ENCODE measurements around the gene DGKQ. TPM values are rescaled to one million over a fixed set of nuclear protein-coding genes. Genes with fewer than 3 reads are reported as not detected.

DGKQ gene
- total RNA-seq, 2 donors from 2014 or later: 18.6 to 24.0 TPM

GRCh38 chr4:1019729-1020470, 46.5 kb upstream of the DGKQ start:
- no peak for TF ChIP-seq CTCF (IDR thresholded peaks at IDR 0.05)
- no peaks in the 10 kb centered on the region for H3K9me3 ChIP-seq
- ATAC-seq (ENCODE audit: insufficient number of reproducible peaks, low FRiP score, low read depth) (no peak), DNase-seq (ENCODE audit: low spot score) (no peak)
- no peak overlapping the region for H3K27ac ChIP-seq
- no peaks in the 10 kb centered on the region for H3K27me3 ChIP-seq (replicated peaks; ENCODE audit: insufficient read depth)
- peaks cover 11% of the 10 kb centered on the region for H3K36me3 ChIP-seq
- no peak overlapping the region for H3K4me3 ChIP-seq
- H3K4me1 ChIP-seq (ENCODE audit: control insufficient read depth in 1 of 2, low read depth in 2 of 2): peaks cover 0 to 4% of the 10 kb centered on the region in 2 donors

- no peak for TF ChIP-seq CTCF (IDR thresholded peaks at IDR 0.05)
- H3K4me1 ChIP-seq (ENCODE audit: control insufficient read depth in 1 of 2, low read depth in 2 of 2): peaks cover 0 to 4% of the 10 kb centered on the region in 2 donors
Observed at GRCh38 chr4:1019320-1019719, 46.0 kb upstream of the DGKQ start.

GRCh38 chr4:1018147-1019020, 45.0 kb upstream of the DGKQ start:
- Histone ChIP-seq H3K27me3 (replicated peaks; ENCODE audit: insufficient read depth) (no peaks in the 10 kb centered on the region), H3K27ac (no peak overlapping the region)
- ATAC-seq (ENCODE audit: insufficient number of reproducible peaks, low FRiP score, low read depth): no peak

More at GRCh38 chr4:1019320-1019719, 46.0 kb upstream of the DGKQ start:
- Histone ChIP-seq H3K27ac (no peak overlapping the region), H3K27me3 (replicated peaks; ENCODE audit: insufficient read depth) (no peaks in the 10 kb centered on the region), H3K9me3 (no peaks in the 10 kb centered on the region), H3K36me3 (peaks cover 6% of the 10 kb centered on the region), H3K4me3 (no peak overlapping the region)
- DNase-seq (ENCODE audit: low spot score) (no peak), ATAC-seq (ENCODE audit: insufficient number of reproducible peaks, low FRiP score, low read depth) (no peak)

GRCh38 chr4:1017706-1018105, 44.3 kb upstream of the DGKQ start:
- DNase-seq (ENCODE audit: low spot score) (no peak), ATAC-seq (ENCODE audit: insufficient number of reproducible peaks, low FRiP score, low read depth) (no peak)
- no peak overlapping the region for H3K27ac ChIP-seq
- peaks cover under 1 to 16% of the 10 kb centered on the region in 2 donors for H3K4me1 ChIP-seq (ENCODE audit: control insufficient read depth in 1 of 2, low read depth in 2 of 2)
- TF ChIP-seq CTCF (IDR thresholded peaks at IDR 0.05): no peak
- no peaks in the 10 kb centered on the region for H3K27me3 ChIP-seq (replicated peaks; ENCODE audit: insufficient read depth)
- peaks cover 6% of the 10 kb centered on the region for H3K36me3 ChIP-seq
- no peaks in the 10 kb centered on the region for H3K9me3 ChIP-seq
- no peak overlapping the region for H3K4me3 ChIP-seq

More at GRCh38 chr4:1018147-1019020, 45.0 kb upstream of the DGKQ start:
- DNase-seq (ENCODE audit: low spot score): no peak
- no peaks in the 10 kb centered on the region for H3K9me3 ChIP-seq
- no peak for TF ChIP-seq CTCF (IDR thresholded peaks at IDR 0.05)
- peaks cover 6% of the 10 kb centered on the region for H3K36me3 ChIP-seq
- H3K4me3 ChIP-seq: no peak overlapping the region
- H3K4me1 ChIP-seq (ENCODE audit: control insufficient read depth in 1 of 2, low read depth in 2 of 2): peaks cover 0 to 9% of the 10 kb centered on the region in 2 donors

- H3K27me3 ChIP-seq (replicated peaks; ENCODE audit: insufficient read depth): no peaks in the 10 kb centered on the region
- H3K9me3 ChIP-seq: no peaks in the 10 kb centered on the region
- H3K4me3 ChIP-seq: no peak overlapping the region
- peaks cover 2% of the 10 kb centered on the region for H3K36me3 ChIP-seq
- ATAC-seq (ENCODE audit: insufficient number of reproducible peaks, low FRiP score, low read depth) (no peak), DNase-seq (ENCODE audit: low spot score) (no peak)
- H3K27ac ChIP-seq: no peak overlapping the region
- H3K4me1 ChIP-seq (ENCODE audit: control insufficient read depth in 1 of 2, low read depth in 2 of 2): peaks cover 4 to 21% of the 10 kb centered on the region in 2 donors
- TF ChIP-seq CTCF (IDR thresholded peaks at IDR 0.05): no peak
Observed at GRCh38 chr4:1017211-1017610, 43.8 kb upstream of the DGKQ start.
